ENCODE measurements around the gene DCAF10. TPM values are rescaled to one million over a fixed set of nuclear protein-coding genes. Genes with fewer than 3 reads are reported as not detected.

The DCAF10 gene
- total and polyA plus RNA-seq, 10 of the 15 experiments (the other 5 are each of a cell fraction or from before 2014, with no cell fraction given), result 3.9 to 21.7 (median 9.8) TPM

GRCh38 chr9:37870081-37870798 lies 69.6 kb downstream of the DCAF10 start:
- DNase-seq (ENCODE audit: low read depth, low spot score) (no peak), ATAC-seq (no peak), FAIRE-seq (no peak)
- 97% methylated on average over 5 of the region's 5 CpGs for WGBS (ENCODE audit: insufficient coverage, insufficient replicate concordance, low lambda C conversion rate, missing lambda C conversion rate)
- ChIA-PET CTCF (interaction anchor here (0.6 to 1.1 kb wide), 3 partner anchors 11 to 64 kb away, joined by 3 read pairs; no protein-coding TSS in a partner anchor), POLR2A (interaction anchor here (0.6 kb wide), 2 partner anchors 9 to 1466 kb away, joined by 3 read pairs; no protein-coding TSS in a partner anchor), SMC1A (ENCODE audit: uncharacterized antibody, unreplicated experiment) (no interaction called here), RAD21 (ENCODE audit: unreplicated experiment) (no interaction called here)
- H3K79me2 ChIP-seq (ENCODE audit: control insufficient read depth, insufficient read depth, low read length), result no peaks in the 10 kb centered on the region
- no peak for TF ChIP-seq DPF2 (IDR thresholded peaks at IDR 0.05)
- TF ChIP-seq CHD1 (IDR thresholded peaks at IDR 0.05; ENCODE audit: low read depth, low read length), result no peak
- in situ Hi-C loops (cut with MboI), result no loop called here
- BruUV-seq (replicated peaks), result no TSS peak
- no peaks in the 10 kb centered on the region for H3K36me3 ChIP-seq (ENCODE audit: control insufficient read depth in 2 of 2, insufficient read depth in 2 of 2, low read length in 1 of 2)
- intact Hi-C loops (cut with micrococcal nuclease; ENCODE audit: unreplicated experiment), result no loop called here
- no peak overlapping the region for H3K4me3 ChIP-seq
- no peak overlapping the region for H3K27ac ChIP-seq (ENCODE audit: control insufficient read depth, insufficient read depth)
- no peak overlapping the region for H3K4me2 ChIP-seq (ENCODE audit: control insufficient read depth, insufficient read depth)
- no peaks in the 10 kb centered on the region for H3K27me3 ChIP-seq (replicated peaks in 1 of 2; ENCODE audit: control insufficient read depth in 2 of 2, insufficient read depth in 2 of 2, low read length in 1 of 2)
- H2AFZ ChIP-seq (ENCODE audit: control insufficient read depth, low read depth, low read length), result no peak overlapping the region
- H3K9ac ChIP-seq (ENCODE audit: control insufficient read depth, insufficient read depth, low read length), result no peak overlapping the region
- no peaks in the 10 kb centered on the region for H3K4me1 ChIP-seq (ENCODE audit: control insufficient read depth, insufficient read depth, low read length)
- no peaks in the 10 kb centered on the region for H3K9me3 ChIP-seq (replicated peaks; ENCODE audit: control insufficient read depth, insufficient read depth, low read length)
- no peaks in the 10 kb centered on the region for H4K20me1 ChIP-seq (ENCODE audit: control insufficient read depth, insufficient read depth)

GRCh38 chr9:37870799-37871176 lies 70.2 kb downstream of the DCAF10 start:
- Histone ChIP-seq H3K27me3 (replicated peaks in 1 of 2; ENCODE audit: control insufficient read depth in 2 of 2, insufficient read depth in 2 of 2, low read length in 1 of 2) (no peaks in the 10 kb centered on the region), H3K79me2 (ENCODE audit: control insufficient read depth, insufficient read depth, low read length) (no peaks in the 10 kb centered on the region), H3K4me2 (ENCODE audit: control insufficient read depth, insufficient read depth) (no peak overlapping the region), H3K27ac (ENCODE audit: control insufficient read depth, insufficient read depth) (no peak overlapping the region), H3K9me3 (replicated peaks; ENCODE audit: control insufficient read depth, insufficient read depth, low read length) (no peaks in the 10 kb centered on the region), H3K4me1 (ENCODE audit: control insufficient read depth, insufficient read depth, low read length) (no peaks in the 10 kb centered on the region), H4K20me1 (ENCODE audit: control insufficient read depth, insufficient read depth) (no peaks in the 10 kb centered on the region), H3K36me3 (ENCODE audit: control insufficient read depth in 2 of 2, insufficient read depth in 2 of 2, low read length in 1 of 2) (no peaks in the 10 kb centered on the region), H2AFZ (ENCODE audit: control insufficient read depth, low read depth, low read length) (no peak overlapping the region), H3K9ac (ENCODE audit: control insufficient read depth, insufficient read depth, low read length) (no peak overlapping the region), H3K4me3 (no peak overlapping the region)
- DNase-seq (ENCODE audit: low read depth, low spot score), result no peak
- WGBS (ENCODE audit: insufficient coverage, insufficient replicate concordance, low lambda C conversion rate, missing lambda C conversion rate), result 63% methylated on average over 5 of the region's 5 CpGs
- ChIA-PET RAD21 (ENCODE audit: unreplicated experiment) (no interaction called here), POLR2A (interaction anchor here (0.6 kb wide), 1 partner anchor 10 kb away, joined by 3 read pairs; no protein-coding TSS in a partner anchor), SMC1A (ENCODE audit: uncharacterized antibody, unreplicated experiment) (no interaction called here), CTCF (interaction anchor here (0.6 to 1.1 kb wide), 4 partner anchors 12 to 63 kb away, joined by 3 read pairs; no protein-coding TSS in a partner anchor)
- in situ Hi-C loops (cut with MboI) (no loop called here), intact Hi-C loops (cut with micrococcal nuclease; ENCODE audit: unreplicated experiment) (no loop called here)
- no peak for FAIRE-seq
- no peak for ATAC-seq
- BruUV-seq (replicated peaks), result no TSS peak
- TF ChIP-seq CEBPZ (IDR thresholded peaks at IDR 0.05; ENCODE audit: low read depth, low read length), result no peak
- TF ChIP-seq KAT2A (conservative IDR thresholded peaks at IDR 0.05; ENCODE audit: control insufficient read depth, low read depth, low read length), result no peak
- TF ChIP-seq ZBTB11 (CRISPR knock-in tag; IDR thresholded peaks at IDR 0.05), result no peak
- TF ChIP-seq RCOR1 (conservative IDR thresholded peaks at IDR 0.05; ENCODE audit: low read depth, low read length), result no peak
- TF ChIP-seq SMARCA5 (IDR thresholded peaks at IDR 0.05), result no peak
- TF ChIP-seq CREM (IDR thresholded peaks at IDR 0.05; ENCODE audit: low read depth), result no peak
- TF ChIP-seq IRF4 (IDR thresholded peaks at IDR 0.05; ENCODE audit: low read depth, low read length), result no peak

Measured in GM12878 (cell line).